K562 (cell line): ENCODE measurements around the gene TTC22. TPM values are rescaled to one million over a fixed set of nuclear protein-coding genes. Genes with fewer than 3 reads are reported as not detected.

Experiments used
- LEF1 ChIP-seq: fragments of 450-650 bp; IDR thresholded peaks from 2 replicates; pipeline ENCODE4 v1.6.1; 2016; ENCODE audit warnings: mild to moderate bottlenecking
- ZNF395 ChIP-seq: fragments of 200-800 bp; sonication (Bioruptor generic); IDR thresholded peaks from 2 replicates; pipeline ENCODE4 v1.6.1; 2017; ENCODE audit warnings: missing genetic modification characterization, missing compliant biosample characterization
- polyA plus RNA-seq, 8 experiments: library from polyadenylated mRNA; depleted of rRNA in 4 of 8; stranded (reverse) in 5 of 8; unstranded in 3 of 8; fragments of >200 nt; fragmentation: Nextera tagmentation in 2 of 8; fragmentation: Illumina TruSeq in 1 of 8; extraction: Ambion mirVana in 2 of 8; extraction: Trizol in 1 of 8; gene quantifications; 2 replicates each; pipeline versions ENCODE4 v1.2.1 to v1.2.3, GENCODE V29; 2011 to 2014; ENCODE audit warnings: inconsistent platforms in 1 of 8, missing spikeins in 1 of 8
- total RNA-seq, 7 experiments: library from RNA; depleted of rRNA in 6 of 7; stranded (reverse); fragments of >200 nt in 6 of 7; fragmentation: Illumina TruSeq in 2 of 7; extraction: Trizol in 2 of 7; gene quantifications; 2 replicates each; pipeline versions ENCODE4 v1.2.1 to v1.2.3, GENCODE V29; 2011 to 2021; ENCODE audit warnings: low replicate concordance in 1 of 7
- TF ChIP-seq, protein P1 (sequence below): fragments of 250-450 bp; sonication (Bioruptor Pico); IDR thresholded peaks from 2 replicates; pipeline ENCODE4 v1.5.1; 2021; ENCODE audit warnings: mild to moderate bottlenecking
- TF ChIP-seq, protein P2 (sequence below): fragments of 250-450 bp; sonication (Bioruptor Pico); IDR thresholded peaks from 2 replicates; pipeline ENCODE4 v1.4.0; 2020; ENCODE audit warnings: mild to moderate bottlenecking, moderate library complexity, borderline replicate concordance

TTC22 gene
- total and polyA plus RNA-seq, 9 of the 15 experiments (the other 6 are each of a cell fraction or from before 2014, with no cell fraction given): 0.07 TPM; not detected in 8

GRCh38 chr1:54833121-54833520 lies 32.0 kb upstream of the TTC22 start (continued):
- TF ChIP-seq, protein P1, sequence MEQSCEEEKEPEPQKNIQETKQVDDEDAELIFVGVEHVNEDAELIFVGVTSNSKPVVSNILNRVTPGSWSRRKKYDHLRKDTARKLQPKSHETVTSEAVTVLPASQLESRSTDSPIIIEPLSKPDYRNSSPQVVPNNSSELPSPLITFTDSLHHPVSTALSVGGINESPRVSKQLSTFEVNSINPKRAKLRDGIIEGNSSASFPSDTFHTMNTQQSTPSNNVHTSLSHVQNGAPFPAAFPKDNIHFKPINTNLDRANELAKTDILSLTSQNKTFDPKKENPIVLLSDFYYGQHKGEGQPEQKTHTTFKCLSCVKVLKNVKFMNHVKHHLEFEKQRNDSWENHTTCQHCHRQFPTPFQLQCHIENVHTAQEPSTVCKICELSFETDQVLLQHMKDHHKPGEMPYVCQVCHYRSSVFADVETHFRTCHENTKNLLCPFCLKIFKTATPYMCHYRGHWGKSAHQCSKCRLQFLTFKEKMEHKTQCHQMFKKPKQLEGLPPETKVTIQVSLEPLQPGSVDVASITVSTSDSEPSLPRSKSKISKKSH (CRISPR knock-in tag): no peak
- TF ChIP-seq LEF1 (no peak), ZNF395 (CRISPR knock-in tag) (no peak)
- TF ChIP-seq, protein P2, sequence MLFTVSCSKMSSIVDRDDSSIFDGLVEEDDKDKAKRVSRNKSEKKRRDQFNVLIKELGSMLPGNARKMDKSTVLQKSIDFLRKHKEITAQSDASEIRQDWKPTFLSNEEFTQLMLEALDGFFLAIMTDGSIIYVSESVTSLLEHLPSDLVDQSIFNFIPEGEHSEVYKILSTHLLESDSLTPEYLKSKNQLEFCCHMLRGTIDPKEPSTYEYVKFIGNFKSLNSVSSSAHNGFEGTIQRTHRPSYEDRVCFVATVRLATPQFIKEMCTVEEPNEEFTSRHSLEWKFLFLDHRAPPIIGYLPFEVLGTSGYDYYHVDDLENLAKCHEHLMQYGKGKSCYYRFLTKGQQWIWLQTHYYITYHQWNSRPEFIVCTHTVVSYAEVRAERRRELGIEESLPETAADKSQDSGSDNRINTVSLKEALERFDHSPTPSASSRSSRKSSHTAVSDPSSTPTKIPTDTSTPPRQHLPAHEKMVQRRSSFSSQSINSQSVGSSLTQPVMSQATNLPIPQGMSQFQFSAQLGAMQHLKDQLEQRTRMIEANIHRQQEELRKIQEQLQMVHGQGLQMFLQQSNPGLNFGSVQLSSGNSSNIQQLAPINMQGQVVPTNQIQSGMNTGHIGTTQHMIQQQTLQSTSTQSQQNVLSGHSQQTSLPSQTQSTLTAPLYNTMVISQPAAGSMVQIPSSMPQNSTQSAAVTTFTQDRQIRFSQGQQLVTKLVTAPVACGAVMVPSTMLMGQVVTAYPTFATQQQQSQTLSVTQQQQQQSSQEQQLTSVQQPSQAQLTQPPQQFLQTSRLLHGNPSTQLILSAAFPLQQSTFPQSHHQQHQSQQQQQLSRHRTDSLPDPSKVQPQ (CRISPR knock-in tag): no peak
- TF ChIP-seq, all 486 proteins: peak for 0
